ENCODE data around the gene RAP2B. TPM values are rescaled to one million over a fixed set of nuclear protein-coding genes. Genes with fewer than 3 reads are reported as not detected.
A peak's percentile ranks its signal among the peaks of the same experiment; 100 is the strongest.

Gene RAP2B
- total and polyA plus RNA-seq, 10 donors = 5.3 to 31.0 (median 25.2) TPM

DNA sequence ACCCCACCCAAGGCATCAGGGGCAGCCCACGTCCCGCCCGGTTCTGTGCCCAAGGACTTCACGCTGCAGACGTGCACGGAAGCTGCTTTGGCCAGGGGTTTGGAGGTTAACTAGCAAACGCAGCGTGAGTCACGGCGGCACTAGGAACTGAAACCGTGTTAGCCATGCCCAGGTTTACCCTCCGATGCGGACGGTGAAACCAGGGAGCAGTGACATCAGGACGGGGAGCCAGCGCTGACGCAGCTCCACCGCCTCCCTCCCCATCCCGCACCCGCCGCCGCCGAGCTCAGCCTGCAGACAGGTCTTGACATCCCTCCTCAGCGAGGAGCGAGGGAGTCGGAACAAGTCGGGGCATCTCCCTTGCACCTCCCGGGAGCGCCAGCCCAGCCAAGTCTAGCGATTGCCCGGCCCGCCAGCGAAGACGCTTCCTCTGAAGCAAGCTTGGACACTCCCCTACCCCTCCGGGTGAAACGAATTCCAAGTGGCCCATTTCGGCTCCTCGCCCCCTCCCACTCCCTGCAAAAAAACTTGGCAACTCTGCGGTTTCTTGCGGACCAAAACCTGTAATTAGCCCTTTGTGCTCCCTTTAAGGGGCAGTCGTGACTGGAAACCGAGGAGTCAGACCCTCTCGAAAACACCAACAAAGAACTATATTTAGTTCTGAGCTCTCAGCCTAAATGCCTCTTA lies 1.4 kb upstream of the RAP2B start:
- Histone ChIP-seq H3K36me3 (no peaks in the 10 kb centered on the region), H3K27ac (peak overlapping the region; percentile 76 to 96 (median 94)), H3K4me3 (peak overlapping the region; percentile 76 to 99 (median 88)), H3K9me3 (no peaks in the 10 kb centered on the region), H3K27me3 (replicated peaks in 1 of 7) (no peaks in the 10 kb centered on the region), H3K4me1 (peaks cover 10 to 40% (median 31%) of the 10 kb centered on the region in 6 donors)
- 0 to 1% (median 0%) methylated on average over 24 to 43 of the region's 43 CpGs for WGBS, 5 donors
- peak; percentile 95 for DNase-seq
- intact Hi-C loops (cut with DNase I; ENCODE audit: low total_unique reads) = loop anchor here (10.0 kb wide), 1 partner anchor 444 kb away; no protein-coding TSS in a partner anchor
- TF ChIP-seq, protein P1, sequence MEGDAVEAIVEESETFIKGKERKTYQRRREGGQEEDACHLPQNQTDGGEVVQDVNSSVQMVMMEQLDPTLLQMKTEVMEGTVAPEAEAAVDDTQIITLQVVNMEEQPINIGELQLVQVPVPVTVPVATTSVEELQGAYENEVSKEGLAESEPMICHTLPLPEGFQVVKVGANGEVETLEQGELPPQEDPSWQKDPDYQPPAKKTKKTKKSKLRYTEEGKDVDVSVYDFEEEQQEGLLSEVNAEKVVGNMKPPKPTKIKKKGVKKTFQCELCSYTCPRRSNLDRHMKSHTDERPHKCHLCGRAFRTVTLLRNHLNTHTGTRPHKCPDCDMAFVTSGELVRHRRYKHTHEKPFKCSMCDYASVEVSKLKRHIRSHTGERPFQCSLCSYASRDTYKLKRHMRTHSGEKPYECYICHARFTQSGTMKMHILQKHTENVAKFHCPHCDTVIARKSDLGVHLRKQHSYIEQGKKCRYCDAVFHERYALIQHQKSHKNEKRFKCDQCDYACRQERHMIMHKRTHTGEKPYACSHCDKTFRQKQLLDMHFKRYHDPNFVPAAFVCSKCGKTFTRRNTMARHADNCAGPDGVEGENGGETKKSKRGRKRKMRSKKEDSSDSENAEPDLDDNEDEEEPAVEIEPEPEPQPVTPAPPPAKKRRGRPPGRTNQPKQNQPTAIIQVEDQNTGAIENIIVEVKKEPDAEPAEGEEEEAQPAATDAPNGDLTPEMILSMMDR (IDR thresholded peaks at IDR 0.05 in 8 of 11, conservative IDR thresholded peaks at IDR 0.05 in 3 of 11) = no peak
- TF ChIP-seq POLR2A (IDR thresholded peaks at IDR 0.05) (peak in 1 of 3 donors; percentile 60), POLR2AphosphoS5 (IDR thresholded peaks at IDR 0.05) (peak; percentile 88 to 93 (median 90))

DNA sequence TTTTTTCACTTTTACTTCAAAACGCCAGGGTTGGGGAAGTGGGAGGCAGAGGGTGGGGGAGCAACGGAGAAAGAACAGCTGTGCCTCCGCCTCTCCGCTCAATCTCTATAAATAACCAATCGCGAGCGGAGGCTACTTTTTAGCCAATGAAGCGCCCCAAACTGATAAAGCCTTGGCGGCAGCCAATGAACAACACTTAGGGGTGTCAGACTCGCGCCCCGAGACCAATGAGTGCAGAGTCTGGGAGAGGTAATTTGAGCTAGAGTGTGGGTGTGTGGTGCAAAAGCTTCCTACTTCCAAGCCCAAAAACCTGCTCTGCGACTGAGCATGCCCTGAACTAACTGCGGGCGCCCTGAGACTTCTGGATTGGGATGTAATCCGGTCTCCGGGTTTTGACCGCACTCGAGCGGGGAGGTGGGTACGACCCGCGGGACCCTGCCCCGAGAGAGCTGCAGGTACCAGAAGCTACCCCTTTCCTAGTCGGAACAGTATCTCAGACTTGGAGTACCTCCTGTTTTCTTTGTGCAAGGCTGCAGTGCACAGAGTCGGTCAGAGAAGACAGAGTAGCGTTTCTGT lies 800 bp upstream of the RAP2B start:
- Histone ChIP-seq H3K4me3 (peak overlapping the region; percentile 76 to 99 (median 88)), H3K36me3 (no peaks in the 10 kb centered on the region), H3K9me3 (no peaks in the 10 kb centered on the region), H3K27me3 (replicated peaks in 1 of 7) (no peaks in the 10 kb centered on the region), H3K4me1 (peaks cover 16 to 46% (median 37%) of the 10 kb centered on the region in 6 donors), H3K27ac (peak overlapping the region; percentile 88 to 96 (median 94))
- TF ChIP-seq POLR2A (IDR thresholded peaks at IDR 0.05) (peak in 1 of 3 donors; percentile 26), POLR2AphosphoS5 (IDR thresholded peaks at IDR 0.05) (peak; percentile 17 to 80 (median 77))
- TF ChIP-seq, protein P1 (IDR thresholded peaks at IDR 0.05 in 8 of 11, conservative IDR thresholded peaks at IDR 0.05 in 3 of 11) = peak in 1 of 11 experiments; percentile 11
- intact Hi-C loops (cut with DNase I; ENCODE audit: low total_unique reads) = loop anchor here (10.0 kb wide), 1 partner anchor 444 kb away; no protein-coding TSS in a partner anchor
- WGBS, 5 donors = 0 to 1% (median 0%) methylated on average over 21 to 27 of the region's 27 CpGs
- DNase-seq = peak; percentile 93

DNA sequence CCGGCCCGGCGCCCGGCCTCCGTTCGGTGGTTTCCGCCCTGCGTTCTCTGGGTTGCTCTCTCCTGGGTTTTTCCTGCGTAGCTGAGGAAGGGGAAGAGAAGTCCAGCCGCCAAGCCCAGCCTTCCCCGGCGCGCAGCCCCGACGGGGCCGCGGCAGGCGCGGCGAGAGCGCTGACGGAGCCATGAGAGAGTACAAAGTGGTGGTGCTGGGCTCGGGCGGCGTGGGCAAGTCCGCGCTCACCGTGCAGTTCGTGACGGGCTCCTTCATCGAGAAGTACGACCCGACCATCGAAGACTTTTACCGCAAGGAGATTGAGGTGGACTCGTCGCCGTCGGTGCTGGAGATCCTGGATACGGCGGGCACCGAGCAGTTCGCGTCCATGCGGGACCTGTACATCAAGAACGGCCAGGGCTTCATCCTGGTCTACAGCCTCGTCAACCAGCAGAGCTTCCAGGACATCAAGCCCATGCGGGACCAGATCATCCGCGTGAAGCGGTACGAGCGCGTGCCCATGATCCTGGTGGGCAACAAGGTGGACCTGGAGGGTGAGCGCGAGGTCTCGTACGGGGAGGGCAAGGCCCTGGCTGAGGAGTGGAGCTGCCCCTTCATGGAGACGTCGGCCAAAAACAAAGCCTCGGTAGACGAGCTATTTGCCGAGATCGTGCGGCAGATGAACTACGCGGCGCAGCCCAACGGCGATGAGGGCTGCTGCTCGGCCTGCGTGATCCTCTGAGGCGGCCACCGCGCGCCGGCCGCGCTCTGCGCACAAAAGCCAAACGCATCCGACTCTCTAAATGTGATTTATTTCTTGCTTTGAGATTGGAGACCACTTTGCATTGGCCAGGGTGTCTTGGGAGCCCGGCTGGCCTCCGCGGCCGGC lies 727 bp downstream of the RAP2B start:
- TF ChIP-seq POLR2A (IDR thresholded peaks at IDR 0.05) = peak in 1 of 3 donors; percentile 17
- TF ChIP-seq, protein P1 (IDR thresholded peaks at IDR 0.05 in 8 of 11, conservative IDR thresholded peaks at IDR 0.05 in 3 of 11) = no peak
- TF ChIP-seq POLR2AphosphoS5 (IDR thresholded peaks at IDR 0.05) = peak in 2 of 3 donors; percentile 46 to 56
- H3K4me3 ChIP-seq = peak overlapping the region; percentile 76 to 99 (median 88)
- H3K9me3 ChIP-seq = no peaks in the 10 kb centered on the region
- DNase-seq = peak; percentile 89
- peaks cover 17 to 61% (median 52%) of the 10 kb centered on the region in 6 donors for H3K4me1 ChIP-seq
- H3K27me3 ChIP-seq (replicated peaks in 1 of 7) = no peaks in the 10 kb centered on the region
- intact Hi-C loops (cut with DNase I; ENCODE audit: low total_unique reads) = loop anchor here (10.0 kb wide), 1 partner anchor 442 kb away; no protein-coding TSS in a partner anchor
- 0 to 1% (median 0%) methylated on average over 42 to 86 of the region's 86 CpGs for WGBS, 5 donors
- peak overlapping the region; percentile 88 to 96 (median 94) for H3K27ac ChIP-seq
- no peaks in the 10 kb centered on the region for H3K36me3 ChIP-seq
